Measurements from ENCODE around the gene NOD2. TPM values are rescaled to one million over a fixed set of nuclear protein-coding genes. Genes with fewer than 3 reads are reported as not detected.
A peak's percentile ranks its signal among the peaks of the same experiment; 100 is the strongest.

The NOD2 gene
- total and polyA plus RNA-seq, 2 experiments from 2014 or later, result 0.05 TPM; not detected in 1

DNA sequence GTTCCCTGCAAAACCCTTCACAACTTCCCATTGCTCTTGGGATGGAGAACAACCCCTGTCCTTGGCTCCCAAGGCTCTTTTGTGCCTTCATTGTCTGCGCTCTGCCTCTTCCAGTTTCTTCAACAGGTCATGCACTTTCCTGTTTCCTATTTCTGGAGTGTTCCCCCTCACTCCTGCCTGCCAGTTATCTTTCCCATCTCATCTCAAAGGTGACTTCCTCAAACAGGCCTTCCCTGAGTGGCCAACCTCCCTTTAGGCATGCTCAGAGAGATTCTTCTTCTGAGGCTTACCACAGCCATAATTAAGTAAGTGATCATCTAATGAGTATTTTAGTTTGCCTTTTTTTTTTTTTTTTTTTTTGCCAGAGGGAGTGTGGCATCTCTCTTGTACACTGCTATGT, 45.6 kb downstream of the NOD2 start:
- Histone ChIP-seq H3K4me1 (ENCODE audit: low read depth) (peaks cover 1% of the 10 kb centered on the region), H3K36me3 (no peaks in the 10 kb centered on the region), H3K9me3 (ENCODE audit: low read depth) (no peaks in the 10 kb centered on the region), H3K4me3 (no peak overlapping the region), H3K27me3 (no peaks in the 10 kb centered on the region), H3K27ac (no peak overlapping the region)
- TF ChIP-seq, protein P1, sequence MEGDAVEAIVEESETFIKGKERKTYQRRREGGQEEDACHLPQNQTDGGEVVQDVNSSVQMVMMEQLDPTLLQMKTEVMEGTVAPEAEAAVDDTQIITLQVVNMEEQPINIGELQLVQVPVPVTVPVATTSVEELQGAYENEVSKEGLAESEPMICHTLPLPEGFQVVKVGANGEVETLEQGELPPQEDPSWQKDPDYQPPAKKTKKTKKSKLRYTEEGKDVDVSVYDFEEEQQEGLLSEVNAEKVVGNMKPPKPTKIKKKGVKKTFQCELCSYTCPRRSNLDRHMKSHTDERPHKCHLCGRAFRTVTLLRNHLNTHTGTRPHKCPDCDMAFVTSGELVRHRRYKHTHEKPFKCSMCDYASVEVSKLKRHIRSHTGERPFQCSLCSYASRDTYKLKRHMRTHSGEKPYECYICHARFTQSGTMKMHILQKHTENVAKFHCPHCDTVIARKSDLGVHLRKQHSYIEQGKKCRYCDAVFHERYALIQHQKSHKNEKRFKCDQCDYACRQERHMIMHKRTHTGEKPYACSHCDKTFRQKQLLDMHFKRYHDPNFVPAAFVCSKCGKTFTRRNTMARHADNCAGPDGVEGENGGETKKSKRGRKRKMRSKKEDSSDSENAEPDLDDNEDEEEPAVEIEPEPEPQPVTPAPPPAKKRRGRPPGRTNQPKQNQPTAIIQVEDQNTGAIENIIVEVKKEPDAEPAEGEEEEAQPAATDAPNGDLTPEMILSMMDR (IDR thresholded peaks at IDR 0.05; ENCODE audit: low read depth, low read length), result no peak
- no peak for DNase-seq (ENCODE audit: low read depth in 1 of 2, low spot score in 1 of 2)

- Histone ChIP-seq H3K36me3 (no peaks in the 10 kb centered on the region), H3K4me3 (no peak overlapping the region), H3K27ac (no peak overlapping the region), H3K27me3 (no peaks in the 10 kb centered on the region), H3K9me3 (ENCODE audit: low read depth) (no peaks in the 10 kb centered on the region), H3K4me1 (ENCODE audit: low read depth) (no peaks in the 10 kb centered on the region)
- TF ChIP-seq, protein P1 (IDR thresholded peaks at IDR 0.05; ENCODE audit: low read depth, low read length), result no peak
- no peak for DNase-seq (ENCODE audit: low read depth in 1 of 2, low spot score in 1 of 2)
Measured at GRCh38 chr16:50740736-50741135, 47.3 kb downstream of the NOD2 start.

DNA sequence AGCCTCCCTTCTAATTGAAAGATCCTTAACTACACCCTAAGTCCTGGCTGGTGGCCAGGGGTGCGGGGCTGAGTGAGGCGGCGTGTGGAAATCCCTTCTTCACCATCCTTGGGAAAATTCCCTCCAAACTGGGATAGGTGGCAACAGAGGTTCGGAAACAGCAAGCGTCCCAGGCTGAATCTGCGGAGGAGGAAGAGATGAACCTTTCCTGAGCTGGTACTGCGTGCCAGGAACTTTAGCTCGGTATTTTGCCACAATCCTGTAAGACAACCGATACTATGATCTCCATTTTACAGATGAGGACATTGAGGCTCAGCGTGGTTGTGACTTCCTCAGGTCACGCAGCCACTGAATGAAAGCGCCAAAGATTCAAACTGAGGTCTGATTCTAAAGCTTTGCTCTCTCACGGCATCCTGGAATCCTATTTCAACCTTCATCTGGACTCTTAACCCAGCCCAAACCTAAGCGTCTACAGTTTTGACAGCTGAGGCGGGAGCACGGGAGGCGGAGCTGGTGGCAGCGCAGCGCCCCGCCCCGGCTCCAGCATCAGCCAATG, 47.9 kb downstream of the NOD2 start:
- no peak overlapping the region for H3K27ac ChIP-seq
- TF ChIP-seq, protein P1 (IDR thresholded peaks at IDR 0.05; ENCODE audit: low read depth, low read length), result no peak
- no peaks in the 10 kb centered on the region for H3K9me3 ChIP-seq (ENCODE audit: low read depth)
- H3K4me1 ChIP-seq (ENCODE audit: low read depth), result no peaks in the 10 kb centered on the region
- H3K36me3 ChIP-seq, result no peaks in the 10 kb centered on the region
- DNase-seq (ENCODE audit: low read depth in 1 of 2, low spot score in 1 of 2), result no peak
- no peaks in the 10 kb centered on the region for H3K27me3 ChIP-seq
- H3K4me3 ChIP-seq, result peak overlapping the region; percentile 14

- TF ChIP-seq, protein P1 (IDR thresholded peaks at IDR 0.05; ENCODE audit: low read depth, low read length), result no peak
- peak within 1 kb of the TSS; percentile 78 for H3K4me3 ChIP-seq
- H3K27ac ChIP-seq, result no peak within 1 kb of the TSS
- H3K27me3 ChIP-seq, result no peaks in the 10 kb centered on the region
- no peaks in the 10 kb centered on the region for H3K36me3 ChIP-seq
- DNase-seq (ENCODE audit: low read depth in 1 of 2, low spot score in 1 of 2), result peak; percentile 100
- no peaks in the 10 kb centered on the region for H3K9me3 ChIP-seq (ENCODE audit: low read depth)
- H3K4me1 ChIP-seq (ENCODE audit: low read depth), result no peaks in the 10 kb centered on the region
Measured at GRCh38 chr16:50741781-50742575, 48.6 kb downstream of the NOD2 start, which contains the start of gene CYLD. CYLD (plus strand) TSS chr16:50742086; CDS start chr16:50749699, 7,613 bp downstream.

- Histone ChIP-seq H3K9me3 (ENCODE audit: low read depth) (no peaks in the 10 kb centered on the region), H3K27ac (no peak overlapping the region), H3K36me3 (no peaks in the 10 kb centered on the region), H3K4me1 (ENCODE audit: low read depth) (no peaks in the 10 kb centered on the region), H3K27me3 (no peaks in the 10 kb centered on the region), H3K4me3 (peak overlapping the region; percentile 78)
- peak in 1 of 2 donors; percentile 31 for DNase-seq (ENCODE audit: low read depth in 1 of 2, low spot score in 1 of 2)
- TF ChIP-seq, protein P1 (IDR thresholded peaks at IDR 0.05; ENCODE audit: low read depth, low read length), result no peak
Measured at GRCh38 chr16:50742576-50743200, 49.3 kb downstream of the NOD2 start.
